ENCODE results near the gene CHRDL1.
"Not testable (repeated sequence)": the region's sequence is repeated elsewhere in the genome, so short reads cannot be mapped to it uniquely, and the experiment has no call there.

The CHRDL1 gene

GRCh38 chrX:110665223-110666002, 130.2 kb downstream of the CHRDL1 start:
- no peak for DNase-seq (ENCODE audit: low read depth)

- no peak for DNase-seq (ENCODE audit: low read depth)
These were observed 138.5 kb downstream of the CHRDL1 start for GRCh38 chrX:110657073-110657472.

GRCh38 chrX:110654280-110654679, 141.3 kb downstream of the CHRDL1 start:
- not testable (repeated sequence) for DNase-seq (ENCODE audit: low read depth)

GRCh38 chrX:110646386-110646785, 149.2 kb downstream of the CHRDL1 start:
- no peak for DNase-seq (ENCODE audit: low read depth)

All from stimulated activated CD8-positive, alpha-beta memory T cell treated with anti-CD3 and anti-CD28 coated beads, Interleukin-15, amount 100 ng/mL, for 24 hours (primary cell).